ENCODE measurements around the gene MORN1. TPM values are rescaled to one million over a fixed set of nuclear protein-coding genes. Genes with fewer than 3 reads are reported as not detected.

Gene MORN1
- polyA plus RNA-seq, 1 of the 3 experiments (the other 2 are of a cell fraction) = 16.3 TPM

DNA sequence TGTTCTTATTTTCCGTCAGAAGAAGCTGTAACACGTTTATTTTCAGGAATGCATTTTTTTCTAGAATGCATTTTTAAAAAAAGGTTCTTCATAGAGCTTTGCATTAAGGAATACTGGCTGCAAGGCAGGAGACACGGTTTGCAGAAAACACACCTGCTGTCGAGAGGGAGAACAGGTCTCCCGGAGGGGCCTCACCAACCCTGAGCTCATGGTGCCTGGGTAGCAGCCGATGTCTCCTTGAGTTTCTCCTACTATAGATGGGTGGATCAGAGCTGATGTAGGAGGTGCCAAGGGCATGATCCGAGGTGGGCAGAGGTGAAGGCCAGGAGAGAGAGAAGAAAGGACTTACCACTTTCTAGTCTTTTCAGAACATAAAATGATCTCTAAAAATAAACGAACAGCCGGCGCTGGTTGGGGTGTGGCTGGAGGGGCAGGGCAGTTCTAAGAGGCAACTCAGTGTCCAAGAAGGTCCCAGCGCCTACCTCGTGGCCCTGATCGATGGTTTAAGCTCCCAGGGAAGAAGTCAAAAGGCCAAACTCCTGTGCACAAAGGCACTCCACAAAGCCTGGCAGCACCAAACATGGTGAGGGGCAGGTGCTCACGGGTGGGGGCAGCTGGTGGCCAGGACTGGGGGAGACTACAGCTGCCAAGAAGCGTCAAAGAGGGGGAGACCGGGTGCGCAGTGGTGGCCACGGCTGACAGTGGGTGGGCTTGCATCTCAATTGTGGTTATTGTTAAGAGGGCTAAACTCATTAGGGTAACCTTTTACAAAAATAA, 12.2 kb downstream of the MORN1 start:
- Histone ChIP-seq H3K27me3 (ENCODE audit: insufficient read depth) (no peaks in the 10 kb centered on the region), H3K9me3 (no peaks in the 10 kb centered on the region), H3F3A (replicated peaks; ENCODE audit: insufficient read depth) (no peaks in the 10 kb centered on the region), H3K9ac (no peak overlapping the region), H3K27ac (ENCODE audit: low read depth in 2 of 2, low read length in 1 of 2) (no peak overlapping the region), H3K36me3 (replicated peaks in 1 of 2; ENCODE audit: control insufficient read depth in 1 of 2, insufficient read depth in 2 of 2, low read length in 1 of 2) (no peaks in the 10 kb centered on the region), H3K4me1 (ENCODE audit: control insufficient read depth in 1 of 2, insufficient read depth in 2 of 2, low read depth in 1 of 2, low read length in 1 of 2) (peaks cover 0 to 6% of the 10 kb centered on the region in 2 experiments; a peak in 1 of 4 replicates), H4K20me1 (ENCODE audit: insufficient read depth) (no peaks in the 10 kb centered on the region), H3K4me3 (ENCODE audit: low read depth in 2 of 2, low read length in 1 of 2) (no peak overlapping the region), H3K79me2 (ENCODE audit: insufficient read depth) (no peaks in the 10 kb centered on the region), H3K4me2 (no peak overlapping the region), H3K9me2 (no peaks in the 10 kb centered on the region), H2AFZ (ENCODE audit: low read depth) (no peak overlapping the region)
- TF ChIP-seq RCOR1 (IDR thresholded peaks at IDR 0.05; ENCODE audit: low read length) = no peak
- TF ChIP-seq SIN3A (IDR thresholded peaks at IDR 0.05; ENCODE audit: borderline replicate concordance, low read depth, low read length) = no peak
- TF ChIP-seq CHD2 (IDR thresholded peaks at IDR 0.05; ENCODE audit: low read length, partially characterized antibody) = no peak
- no peak for TF ChIP-seq YY1 (IDR thresholded peaks at IDR 0.05; ENCODE audit: low read depth)
- no peak for TF ChIP-seq ELF1 (IDR thresholded peaks at IDR 0.05)
- TF ChIP-seq RFX5 (IDR thresholded peaks at IDR 0.05; ENCODE audit: low read length) = no peak
- TF ChIP-seq EP300 (IDR thresholded peaks at IDR 0.05; ENCODE audit: borderline replicate concordance in 1 of 2, low read depth in 1 of 2, low read length in 1 of 2) = no peak
- no peak for TF ChIP-seq FOXM1 (IDR thresholded peaks at IDR 0.05; ENCODE audit: low read depth)
- TF ChIP-seq POLR2AphosphoS5 (IDR thresholded peaks at IDR 0.05; ENCODE audit: low read depth, low read length) = no peak
- TF ChIP-seq FOXJ3 (CRISPR knock-in tag; IDR thresholded peaks at IDR 0.05) = no peak
- TF ChIP-seq TEAD4 (IDR thresholded peaks at IDR 0.05; ENCODE audit: borderline replicate concordance, insufficient read depth) = no peak
- TF ChIP-seq NFIC (IDR thresholded peaks at IDR 0.05; ENCODE audit: borderline replicate concordance) = no peak
- no peak for TF ChIP-seq MEF2A (IDR thresholded peaks at IDR 0.05; ENCODE audit: borderline replicate concordance, low read depth)
- TF ChIP-seq, protein P1, sequence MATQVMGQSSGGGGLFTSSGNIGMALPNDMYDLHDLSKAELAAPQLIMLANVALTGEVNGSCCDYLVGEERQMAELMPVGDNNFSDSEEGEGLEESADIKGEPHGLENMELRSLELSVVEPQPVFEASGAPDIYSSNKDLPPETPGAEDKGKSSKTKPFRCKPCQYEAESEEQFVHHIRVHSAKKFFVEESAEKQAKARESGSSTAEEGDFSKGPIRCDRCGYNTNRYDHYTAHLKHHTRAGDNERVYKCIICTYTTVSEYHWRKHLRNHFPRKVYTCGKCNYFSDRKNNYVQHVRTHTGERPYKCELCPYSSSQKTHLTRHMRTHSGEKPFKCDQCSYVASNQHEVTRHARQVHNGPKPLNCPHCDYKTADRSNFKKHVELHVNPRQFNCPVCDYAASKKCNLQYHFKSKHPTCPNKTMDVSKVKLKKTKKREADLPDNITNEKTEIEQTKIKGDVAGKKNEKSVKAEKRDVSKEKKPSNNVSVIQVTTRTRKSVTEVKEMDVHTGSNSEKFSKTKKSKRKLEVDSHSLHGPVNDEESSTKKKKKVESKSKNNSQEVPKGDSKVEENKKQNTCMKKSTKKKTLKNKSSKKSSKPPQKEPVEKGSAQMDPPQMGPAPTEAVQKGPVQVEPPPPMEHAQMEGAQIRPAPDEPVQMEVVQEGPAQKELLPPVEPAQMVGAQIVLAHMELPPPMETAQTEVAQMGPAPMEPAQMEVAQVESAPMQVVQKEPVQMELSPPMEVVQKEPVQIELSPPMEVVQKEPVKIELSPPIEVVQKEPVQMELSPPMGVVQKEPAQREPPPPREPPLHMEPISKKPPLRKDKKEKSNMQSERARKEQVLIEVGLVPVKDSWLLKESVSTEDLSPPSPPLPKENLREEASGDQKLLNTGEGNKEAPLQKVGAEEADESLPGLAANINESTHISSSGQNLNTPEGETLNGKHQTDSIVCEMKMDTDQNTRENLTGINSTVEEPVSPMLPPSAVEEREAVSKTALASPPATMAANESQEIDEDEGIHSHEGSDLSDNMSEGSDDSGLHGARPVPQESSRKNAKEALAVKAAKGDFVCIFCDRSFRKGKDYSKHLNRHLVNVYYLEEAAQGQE (IDR thresholded peaks at IDR 0.05; ENCODE audit: low read depth, low read length) = no peak
- ChIA-PET CTCF (interaction anchor here (0.8 to 10.7 kb wide), 5 partner anchors 53 to 205 kb away, joined by 3 to 292 read pairs (median 3); partner anchors contain the start of gene FAAP20), POLR2A (interaction anchor here (0.9 kb wide), 1 partner anchor 184 kb away, joined by 3 read pairs; the partner anchor contains the start of gene FAAP20)
- DNase-seq = no peak
- 86% methylated on average over 18 of the region's 18 CpGs for WGBS (ENCODE audit: low lambda C conversion rate)

Measured in SK-N-SH (cell line).